Middle frontal gyrus (tissue), 1 donor: ENCODE measurements around the gene ANKH.

ENCODE experiments used
- DNase-seq: peaks from one replicate; pipeline ENCODE4 v3.0.0-alpha.2; 2015; ENCODE audit warnings: low spot score; ENCODE audit errors: extremely low spot score

The ANKH gene

GRCh38 chr5:14695152-14695551 lies 176.4 kb downstream of the ANKH start:
- no peak for DNase-seq

DNA sequence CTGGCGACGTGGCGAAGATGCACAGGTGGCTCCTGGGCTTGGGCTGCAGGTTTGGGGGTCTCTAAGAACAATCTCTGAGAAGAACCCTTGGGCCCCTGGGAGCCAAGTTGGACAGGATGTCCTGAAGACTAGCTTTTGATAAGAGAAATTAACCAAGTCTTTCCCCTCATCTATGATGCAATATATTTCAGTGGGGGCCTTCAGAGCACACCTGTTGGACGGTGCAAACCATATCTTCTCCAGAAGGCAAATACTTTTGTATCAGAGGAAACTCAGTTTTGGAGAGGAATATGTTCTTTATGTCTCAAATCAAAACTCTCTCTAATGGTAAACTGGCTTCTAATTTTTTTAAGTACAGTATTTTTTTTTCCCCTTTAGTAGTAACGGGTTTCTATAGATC lies 178.5 kb downstream of the ANKH start:
- DNase-seq: no peak

DNA sequence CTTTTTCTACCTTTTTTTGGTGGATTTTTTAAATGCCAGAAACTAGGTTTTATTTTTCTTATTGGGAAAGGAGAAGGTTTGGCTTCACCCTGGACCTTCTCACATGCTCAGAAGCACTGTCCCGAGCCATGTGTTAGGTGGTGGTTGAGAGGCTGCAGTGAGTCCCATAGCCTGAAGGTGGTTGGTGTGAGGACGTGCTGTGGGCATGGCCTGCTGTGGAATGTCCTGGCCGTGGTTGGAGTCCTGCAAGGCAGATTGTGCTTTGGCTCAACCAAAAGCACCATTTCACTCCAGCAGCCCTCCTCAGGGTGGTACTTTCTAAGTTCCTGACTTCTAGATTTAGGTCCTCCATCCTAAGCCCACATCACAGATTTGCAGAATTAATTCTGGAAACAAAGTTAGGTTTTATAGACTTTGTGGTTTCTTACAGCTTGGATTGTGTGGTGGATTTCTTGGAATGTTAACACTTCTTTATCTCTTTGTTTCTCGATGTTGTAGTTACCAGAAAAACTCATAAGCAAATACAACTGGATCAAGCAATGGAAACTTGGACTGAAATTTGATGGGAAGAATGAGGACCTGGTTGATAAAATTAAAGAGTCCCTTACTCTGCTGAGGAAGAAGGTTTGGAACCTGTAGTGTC lies 184.4 kb downstream of the ANKH start:
- no peak for DNase-seq

- no peak for DNase-seq
Observed at GRCh38 chr5:14686517-14686916, 185.1 kb downstream of the ANKH start.

DNA sequence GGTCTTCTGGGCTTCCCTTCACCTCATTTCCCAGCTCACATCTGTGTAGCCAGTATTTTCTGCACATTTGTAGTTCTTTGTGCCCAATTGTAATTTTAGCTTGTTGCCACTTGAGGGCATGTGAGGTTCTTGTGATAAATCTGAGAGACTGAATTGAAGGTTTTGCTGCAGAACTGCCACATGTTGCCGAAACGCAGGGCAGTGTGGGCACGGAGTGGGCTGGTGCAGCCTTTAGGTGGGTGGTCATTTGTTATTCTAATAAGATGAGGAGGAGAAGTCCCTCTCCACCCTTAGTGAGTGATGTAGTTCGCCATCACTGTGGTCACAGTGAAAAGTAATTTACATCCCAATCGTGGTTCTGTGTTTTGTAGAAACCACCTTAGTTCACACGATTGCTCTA lies 185.8 kb downstream of the ANKH start:
- DNase-seq: peak; percentile 49

- no peak for DNase-seq
Observed at GRCh38 chr5:14684757-14685156, 186.8 kb downstream of the ANKH start.

GRCh38 chr5:14683906-14684455 lies 187.6 kb downstream of the ANKH start:
- no peak for DNase-seq

DNA sequence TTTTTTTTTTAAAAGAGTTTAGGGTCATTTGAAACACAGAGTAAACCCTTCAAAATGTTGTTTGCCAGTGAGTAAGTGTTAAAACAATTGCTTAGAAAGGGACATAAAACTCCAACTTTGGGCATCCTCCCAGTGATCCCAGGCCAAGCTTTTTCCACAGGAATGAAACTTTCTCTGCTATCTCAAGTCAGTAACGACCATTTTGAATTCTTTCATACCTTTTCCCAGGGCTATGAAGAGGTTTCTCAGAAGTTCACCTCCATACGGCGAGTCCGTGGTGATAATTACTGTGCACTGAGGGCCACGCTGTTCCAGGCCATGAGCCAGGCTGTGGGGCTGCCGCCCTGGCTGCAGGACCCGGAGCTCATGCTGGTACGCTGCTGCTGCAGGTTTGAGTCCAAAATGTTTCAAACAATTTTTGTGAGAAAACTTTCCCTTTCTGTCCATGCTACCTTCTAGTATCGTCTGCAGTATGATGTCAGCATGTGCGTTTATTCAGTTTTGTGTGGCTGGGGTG lies 190.3 kb downstream of the ANKH start:
- DNase-seq: no peak

GRCh38 chr5:14679595-14679994 lies 192.0 kb downstream of the ANKH start:
- DNase-seq: no peak

DNA sequence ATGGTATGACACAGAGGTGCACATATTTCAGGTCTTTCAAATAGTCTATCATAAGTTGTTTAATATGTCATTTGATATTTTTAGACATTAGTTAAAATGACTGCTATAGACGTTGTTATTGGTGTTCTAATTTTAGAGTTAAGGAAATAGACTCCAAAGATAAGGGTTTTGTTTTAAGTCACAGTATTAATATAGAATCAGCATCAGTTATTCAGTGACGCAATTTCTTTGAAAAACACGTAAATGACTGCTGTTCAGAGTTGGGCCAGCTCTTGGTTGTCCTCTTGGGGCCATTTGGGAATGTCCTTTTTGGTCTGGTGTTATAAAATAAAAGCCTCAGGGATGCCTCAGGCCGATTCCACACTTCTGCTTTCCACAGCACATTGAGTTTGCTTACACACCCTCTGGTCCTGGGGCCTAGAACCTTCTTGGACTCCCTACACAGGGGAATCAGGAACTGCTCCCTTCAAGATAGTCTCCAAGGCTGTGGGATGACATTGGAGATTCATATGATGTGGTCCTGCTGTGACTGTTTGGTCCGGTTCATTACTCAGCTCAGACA lies 192.7 kb downstream of the ANKH start:
- DNase-seq: no peak

DNA sequence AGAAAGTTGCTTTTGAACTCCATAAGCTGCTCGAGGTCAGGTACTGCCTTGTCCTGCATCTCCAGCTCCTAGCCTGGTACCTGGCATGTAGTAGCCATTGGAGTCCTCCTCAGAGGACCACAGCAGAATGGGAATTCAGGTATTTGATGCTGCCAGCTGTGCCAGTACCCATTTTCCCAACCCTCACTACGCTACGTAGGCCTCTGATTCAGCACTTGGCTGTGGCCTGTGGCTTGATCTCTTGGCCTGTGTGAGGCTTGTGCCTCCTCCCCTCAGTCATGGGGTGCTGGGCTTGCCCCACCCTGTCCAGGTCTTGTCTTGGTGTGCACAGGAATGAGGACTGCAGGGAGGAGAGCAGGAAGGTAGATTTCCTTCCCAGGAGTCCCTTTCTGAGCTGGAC lies 195.3 kb downstream of the ANKH start:
- no peak for DNase-seq

GRCh38 chr5:14675865-14676300 lies 195.7 kb downstream of the ANKH start:
- DNase-seq: no peak

- no peak for DNase-seq
Observed at GRCh38 chr5:14674983-14675854, 196.4 kb downstream of the ANKH start.

DNA sequence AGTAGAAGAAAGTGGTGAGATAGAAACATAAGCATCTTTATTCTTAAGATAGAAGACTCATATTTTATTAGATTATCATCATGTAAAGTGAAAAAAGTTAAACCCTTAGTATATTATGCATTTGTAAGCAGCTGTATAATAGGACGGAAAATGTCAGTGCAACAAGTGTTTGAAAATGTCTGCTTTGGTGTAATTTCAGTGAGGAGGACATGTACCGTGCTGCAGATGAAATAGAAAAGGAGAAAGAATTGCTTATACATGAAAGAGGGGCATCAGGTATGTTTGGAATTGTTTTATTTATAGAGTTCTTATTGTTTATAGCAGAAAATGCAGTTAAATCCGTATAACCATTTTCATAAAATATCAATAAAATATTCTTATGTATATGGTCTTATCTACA lies 198.1 kb downstream of the ANKH start:
- DNase-seq: no peak

DNA sequence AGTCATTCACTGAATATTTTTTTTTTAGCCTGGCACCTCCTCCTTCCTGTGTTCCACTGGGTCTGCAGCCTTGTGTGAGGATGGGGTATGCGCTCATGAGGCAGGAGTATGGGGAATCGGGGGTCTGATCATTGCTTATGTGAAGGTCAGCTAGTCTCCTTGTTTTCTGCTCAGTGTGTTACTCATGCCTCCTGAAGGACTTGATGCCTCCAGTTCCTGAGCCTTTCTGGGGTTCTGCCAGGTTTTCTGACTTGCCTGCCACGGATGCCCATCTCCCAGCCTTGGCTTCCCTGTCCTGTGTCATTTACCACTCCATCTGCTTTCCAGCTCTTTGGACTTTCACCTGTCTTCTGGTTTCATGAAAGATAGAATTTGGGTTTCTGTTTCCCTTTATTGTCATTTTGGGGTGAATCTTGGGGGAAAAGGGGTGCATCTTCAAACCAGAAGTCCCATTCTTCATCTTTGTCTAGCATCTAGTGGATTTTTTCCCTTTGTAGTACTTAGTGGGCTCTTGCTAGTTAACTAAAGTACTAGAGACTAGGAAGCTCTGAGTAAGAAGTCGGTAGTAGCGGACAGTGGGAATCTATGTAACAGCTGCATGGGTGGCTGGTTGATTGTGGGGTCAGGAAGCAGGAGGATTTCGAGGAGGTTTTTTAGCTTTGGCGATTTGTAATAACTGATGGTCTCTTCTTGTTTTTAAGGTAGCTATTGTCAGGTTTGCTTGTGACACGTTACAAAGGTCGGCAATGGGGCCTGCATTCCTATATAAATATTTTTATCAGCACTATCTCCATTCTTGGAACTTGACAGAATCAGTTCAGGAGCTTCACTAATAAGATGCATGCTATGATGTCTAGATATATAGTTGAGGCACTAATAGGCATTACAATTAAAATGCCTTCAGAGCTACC lies 198.8 kb downstream of the ANKH start:
- no peak for DNase-seq

DNA sequence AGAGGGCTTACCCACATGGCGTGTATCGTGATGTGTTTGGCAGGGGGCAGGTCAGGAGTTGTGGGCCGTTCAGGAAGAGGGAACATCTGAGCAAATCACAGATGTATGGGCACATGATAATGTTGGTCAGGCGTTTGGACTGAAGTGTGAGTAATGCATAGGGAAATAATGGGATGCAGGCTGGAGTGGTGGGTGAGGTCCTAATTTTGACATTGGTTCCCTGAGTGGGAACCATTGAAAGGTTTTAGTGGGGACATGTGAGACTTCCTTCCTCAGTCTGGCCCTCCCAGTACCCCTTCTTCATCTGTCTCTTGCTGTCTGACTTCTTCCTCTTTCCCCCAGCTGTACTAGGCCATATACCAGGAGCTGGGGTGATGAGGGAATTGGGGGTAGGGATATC lies 199.5 kb downstream of the ANKH start:
- DNase-seq: no peak

- DNase-seq: no peak
Observed at GRCh38 chr5:14671414-14671813, 200.2 kb downstream of the ANKH start.

GRCh38 chr5:14669975-14670374 lies 201.6 kb downstream of the ANKH start:
- DNase-seq: no peak

DNA sequence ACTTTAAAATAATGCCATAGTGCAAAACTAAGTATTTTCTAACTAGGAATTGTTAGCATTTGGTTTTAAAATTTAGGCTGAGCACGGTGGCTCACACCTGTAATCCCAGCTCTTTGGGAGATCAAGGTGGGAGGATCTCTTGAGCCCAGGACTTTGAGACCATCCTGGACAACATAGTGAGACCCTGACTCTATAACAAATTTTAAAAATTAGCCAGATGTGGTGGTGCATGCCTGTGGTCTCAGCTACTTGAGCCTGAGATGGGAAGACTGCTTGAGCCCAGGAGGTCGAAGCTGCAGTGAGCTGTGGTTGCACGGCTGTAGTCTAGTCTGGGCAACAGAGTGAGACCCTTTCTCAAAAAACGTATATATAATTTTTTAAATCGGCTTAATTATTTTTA lies 202.2 kb downstream of the ANKH start:
- no peak for DNase-seq

GRCh38 chr5:14668181-14668591 lies 203.4 kb downstream of the ANKH start:
- no peak for DNase-seq

DNA sequence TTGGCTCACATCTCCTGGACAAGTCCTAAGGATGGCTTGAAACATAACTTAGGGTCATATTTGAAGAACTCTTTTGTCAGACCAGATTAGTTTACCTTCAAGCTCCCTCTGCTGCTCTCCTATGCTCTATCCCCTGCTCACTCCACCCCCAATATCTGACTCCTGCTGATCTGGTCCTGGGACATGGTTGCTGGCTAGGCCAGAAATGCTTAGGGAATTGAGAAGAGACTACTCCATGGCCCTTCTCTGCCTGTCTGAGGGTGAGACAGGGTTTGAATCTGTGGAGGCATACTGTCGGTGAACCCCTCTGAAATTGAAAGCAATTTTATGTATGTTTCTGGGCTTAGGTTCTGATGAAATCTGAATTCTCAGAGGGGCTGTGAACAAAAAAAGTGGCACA lies 203.8 kb downstream of the ANKH start:
- no peak for DNase-seq
